ENCODE data around the gene C1QTNF6.

DNA sequence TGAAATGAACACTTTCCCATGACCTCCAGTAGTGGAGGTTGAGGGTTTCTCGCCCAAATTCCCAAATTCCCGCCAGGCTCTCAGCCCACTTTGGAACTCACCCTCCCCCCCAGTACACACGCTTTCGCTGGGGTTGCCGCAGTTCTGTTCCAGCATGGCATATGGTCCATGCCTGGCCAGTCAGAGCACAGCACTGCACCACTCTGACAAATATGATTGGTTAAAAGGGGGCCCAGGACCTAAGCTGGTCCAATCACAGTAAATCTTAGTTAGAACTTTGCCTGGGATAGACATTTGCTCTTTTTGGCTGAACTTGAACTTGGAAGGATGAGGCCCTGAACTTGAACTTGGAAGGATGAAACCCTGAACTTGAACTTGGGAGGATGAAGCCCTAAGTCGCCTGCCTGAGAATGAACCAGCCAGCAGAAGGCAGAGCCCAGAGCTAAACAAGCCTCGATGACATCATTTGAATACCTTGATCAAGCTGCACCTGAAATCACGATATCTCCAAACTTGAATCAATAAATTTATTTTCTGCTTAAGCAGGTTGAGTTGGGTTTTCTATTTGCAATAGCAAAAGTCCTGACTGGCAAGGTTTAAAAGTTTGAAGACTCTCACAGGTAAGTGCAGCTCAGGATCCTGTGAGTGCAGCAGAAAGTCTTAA, 36.8 kb upstream of the C1QTNF6 start:
- TF ChIP-seq MXI1 (IDR thresholded peaks at IDR 0.05; ENCODE audit: borderline replicate concordance, low read depth, low read length): no peak
- TF ChIP-seq CTCF (conservative IDR thresholded peaks at IDR 0.05; ENCODE audit: low read depth, low read length): no peak
- TF ChIP-seq SMC3 (IDR thresholded peaks at IDR 0.05; ENCODE audit: low read depth, low read length): no peak
- TF ChIP-seq RCOR1 (IDR thresholded peaks at IDR 0.05; ENCODE audit: insufficient replicate concordance, low read length): no peak
- no peak for TF ChIP-seq FOS (IDR thresholded peaks at IDR 0.05; ENCODE audit: low read depth, low read length)
- TF ChIP-seq POLR2A (IDR thresholded peaks at IDR 0.05; ENCODE audit: low read depth, low read length): no peak
- TF ChIP-seq BHLHE40 (IDR thresholded peaks at IDR 0.05; ENCODE audit: low read depth, low read length): no peak
- TF ChIP-seq, protein P1, sequence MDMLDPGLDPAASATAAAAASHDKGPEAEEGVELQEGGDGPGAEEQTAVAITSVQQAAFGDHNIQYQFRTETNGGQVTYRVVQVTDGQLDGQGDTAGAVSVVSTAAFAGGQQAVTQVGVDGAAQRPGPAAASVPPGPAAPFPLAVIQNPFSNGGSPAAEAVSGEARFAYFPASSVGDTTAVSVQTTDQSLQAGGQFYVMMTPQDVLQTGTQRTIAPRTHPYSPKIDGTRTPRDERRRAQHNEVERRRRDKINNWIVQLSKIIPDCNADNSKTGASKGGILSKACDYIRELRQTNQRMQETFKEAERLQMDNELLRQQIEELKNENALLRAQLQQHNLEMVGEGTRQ (IDR thresholded peaks at IDR 0.05; ENCODE audit: low read depth, low read length): no peak
- no peak for TF ChIP-seq MAZ (IDR thresholded peaks at IDR 0.05; ENCODE audit: borderline replicate concordance, low read depth, low read length)
- TF ChIP-seq NFE2L2 (IDR thresholded peaks at IDR 0.05; ENCODE audit: low read depth, low read length): no peak
- TF ChIP-seq, protein P2, sequence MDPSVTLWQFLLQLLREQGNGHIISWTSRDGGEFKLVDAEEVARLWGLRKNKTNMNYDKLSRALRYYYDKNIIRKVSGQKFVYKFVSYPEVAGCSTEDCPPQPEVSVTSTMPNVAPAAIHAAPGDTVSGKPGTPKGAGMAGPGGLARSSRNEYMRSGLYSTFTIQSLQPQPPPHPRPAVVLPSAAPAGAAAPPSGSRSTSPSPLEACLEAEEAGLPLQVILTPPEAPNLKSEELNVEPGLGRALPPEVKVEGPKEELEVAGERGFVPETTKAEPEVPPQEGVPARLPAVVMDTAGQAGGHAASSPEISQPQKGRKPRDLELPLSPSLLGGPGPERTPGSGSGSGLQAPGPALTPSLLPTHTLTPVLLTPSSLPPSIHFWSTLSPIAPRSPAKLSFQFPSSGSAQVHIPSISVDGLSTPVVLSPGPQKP (IDR thresholded peaks at IDR 0.05; ENCODE audit: borderline replicate concordance, low read depth, low read length): no peak
- TF ChIP-seq CEBPB (IDR thresholded peaks at IDR 0.05; ENCODE audit: low read depth, low read length): no peak
- TF ChIP-seq RFX5 (IDR thresholded peaks at IDR 0.05; ENCODE audit: low read depth, low read length): no peak
